HEK293T (cell line): ENCODE results near the gene ETFDH.
"Not testable (repeated sequence)": the region's sequence is repeated elsewhere in the genome, so short reads cannot be mapped to it uniquely, and the experiment has no call there.

Source experiments
- CTCF ChIA-PET: fragments of 350-600 bp; formaldehyde crosslinking; extraction: SDS; loops from one replicate; lab custom pipeline; 2021; ENCODE audit warnings: antibody characterized with exemption, inconsistent platforms; lab: Yijun Ruan, JAX
- POLR2A ChIA-PET: fragments of 350-600 bp; formaldehyde crosslinking; extraction: SDS; loops from one replicate; lab custom pipeline; 2020; ENCODE audit warnings: antibody characterized with exemption, inconsistent platforms; lab: Yijun Ruan, JAX
- DNase-seq: peaks from one replicate; pipeline ENCODE4 v3.0.0; 2012; ENCODE audit warnings: mixed read lengths; ENCODE audit errors: extremely low spot score
- ARNT ChIP-seq: fragments of 450-650 bp; IDR thresholded peaks from 2 replicates; pipeline ENCODE4 v1.6.1; 2017; ENCODE audit warnings: mild to moderate bottlenecking
- BHLHE40 ChIP-seq: fragments of 450-650 bp; IDR thresholded peaks from 2 replicates; pipeline ENCODE4 v1.6.1; 2016; ENCODE audit warnings: mild to moderate bottlenecking, moderate library complexity, borderline replicate concordance
- CTBP1 ChIP-seq: fragments of 450-650 bp; IDR thresholded peaks from 2 replicates; pipeline ENCODE4 v1.6.1; 2016; ENCODE audit warnings: borderline replicate concordance
- ELF4 ChIP-seq: fragments of 450-650 bp; IDR thresholded peaks from 2 replicates; pipeline ENCODE4 v1.6.1; 2017; ENCODE audit warnings: antibody characterized with exemption
- FOXA1 ChIP-seq: fragments of 450-650 bp; IDR thresholded peaks from 2 replicates; pipeline ENCODE4 v1.6.1; 2016; ENCODE audit warnings: mild to moderate bottlenecking
- FOXK2 ChIP-seq: fragments of 450-650 bp; IDR thresholded peaks from 2 replicates; pipeline ENCODE4 v1.6.1; 2016; ENCODE audit warnings: mild to moderate bottlenecking
- FOXM1 ChIP-seq: fragments of 450-650 bp; IDR thresholded peaks from 2 replicates; pipeline ENCODE4 v1.6.1; 2017; ENCODE audit warnings: mild to moderate bottlenecking, borderline replicate concordance
- HDGF ChIP-seq: fragments of 450-650 bp; IDR thresholded peaks from 2 replicates; pipeline ENCODE4 v1.6.1; 2017; ENCODE audit warnings: antibody characterized with exemption, borderline replicate concordance
- L3MBTL2 ChIP-seq: fragments of 450-650 bp; conservative IDR thresholded peaks from 2 replicates; pipeline ENCODE4 v1.6.1; 2016; ENCODE audit warnings: mild to moderate bottlenecking
- LEF1 ChIP-seq: fragments of 450-650 bp; IDR thresholded peaks from 2 replicates; pipeline ENCODE4 v1.6.1; 2017; ENCODE audit warnings: mild to moderate bottlenecking, borderline replicate concordance
- NFRKB ChIP-seq: fragments of 450-650 bp; IDR thresholded peaks from 2 replicates; pipeline ENCODE4 v1.6.1; 2016; ENCODE audit warnings: mild to moderate bottlenecking, moderate library complexity
- SP1 ChIP-seq: fragments of 450-650 bp; IDR thresholded peaks from 2 replicates; pipeline ENCODE4 v1.6.1; 2017
- SUZ12 ChIP-seq: fragments of 450-650 bp; IDR thresholded peaks from 2 replicates; pipeline ENCODE4 v1.6.1; 2016; ENCODE audit warnings: mild to moderate bottlenecking
- TARDBP ChIP-seq: fragments of 450-650 bp; IDR thresholded peaks from 2 replicates; pipeline ENCODE4 v1.6.1; 2016
- ZNF384 ChIP-seq: fragments of 450-650 bp; IDR thresholded peaks from 2 replicates; pipeline ENCODE4 v1.6.1; 2016
- TF ChIP-seq, protein P1 (sequence below): fragments of 450-650 bp; IDR thresholded peaks from 2 replicates; pipeline ENCODE4 v1.6.1; 2016

Gene ETFDH

GRCh38 chr4:158710814-158711213 is 38.7 kb downstream of the ETFDH start:
- CTCF ChIA-PET: interaction anchor here (0.7 to 1.4 kb wide), 5 partner anchors 10 to 498 kb away, joined by 3 to 4 read pairs (median 3); no protein-coding TSS in a partner anchor
- DNase-seq: no peak
- TF ChIP-seq FOXM1 (no peak), ELF4 (no peak), LEF1 (no peak), FOXA1 (no peak), BHLHE40 (no peak), CTBP1 (no peak), SP1 (no peak), NFRKB (no peak), TARDBP (no peak), ZNF384 (no peak), ARNT (no peak), FOXK2 (no peak), HDGF (no peak), SUZ12 (no peak)
- TF ChIP-seq, protein P1, sequence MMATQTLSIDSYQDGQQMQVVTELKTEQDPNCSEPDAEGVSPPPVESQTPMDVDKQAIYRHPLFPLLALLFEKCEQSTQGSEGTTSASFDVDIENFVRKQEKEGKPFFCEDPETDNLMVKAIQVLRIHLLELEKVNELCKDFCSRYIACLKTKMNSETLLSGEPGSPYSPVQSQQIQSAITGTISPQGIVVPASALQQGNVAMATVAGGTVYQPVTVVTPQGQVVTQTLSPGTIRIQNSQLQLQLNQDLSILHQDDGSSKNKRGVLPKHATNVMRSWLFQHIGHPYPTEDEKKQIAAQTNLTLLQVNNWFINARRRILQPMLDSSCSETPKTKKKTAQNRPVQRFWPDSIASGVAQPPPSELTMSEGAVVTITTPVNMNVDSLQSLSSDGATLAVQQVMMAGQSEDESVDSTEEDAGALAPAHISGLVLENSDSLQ: no peak
- POLR2A ChIA-PET: interaction anchor here (1.2 kb wide), 1 partner anchor 10 kb away, joined by 3 read pairs; no protein-coding TSS in a partner anchor

DNA sequence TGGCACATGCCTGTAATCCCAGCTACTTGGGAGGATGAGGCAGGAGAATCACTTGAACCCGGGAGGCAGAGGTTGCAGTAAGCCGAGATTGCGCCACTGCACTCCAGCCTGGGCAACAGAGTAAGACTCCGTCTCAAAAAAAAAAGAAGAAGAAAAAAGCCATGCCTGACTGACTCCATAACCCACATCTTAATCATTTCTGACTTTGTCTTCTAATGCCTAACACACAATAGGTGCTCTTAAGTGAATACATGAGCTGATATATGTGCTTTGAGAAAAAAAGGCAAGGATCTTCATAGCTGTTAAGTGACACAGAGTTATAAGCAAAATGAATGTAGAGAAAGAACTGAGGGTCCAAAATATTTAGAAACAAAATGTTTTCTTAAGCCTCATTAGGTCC is 40.5 kb downstream of the ETFDH start:
- DNase-seq, POLR2A ChIA-PET: not testable (repeated sequence)
- CTCF ChIA-PET: interaction anchor here (0.6 kb wide), 1 partner anchor 12 kb away, joined by 3 read pairs; no protein-coding TSS in a partner anchor

GRCh38 chr4:158714937-158715336 is 42.8 kb downstream of the ETFDH start:
- ChIA-PET POLR2A (no interaction called here), CTCF (no interaction called here)
- no peak for DNase-seq
- no peak for TF ChIP-seq L3MBTL2
- TF ChIP-seq ELF4: no peak
- no peak for TF ChIP-seq TARDBP
- no peak for TF ChIP-seq HDGF
- TF ChIP-seq ZNF384: no peak
- no peak for TF ChIP-seq NFRKB
- TF ChIP-seq BHLHE40: no peak
- no peak for TF ChIP-seq FOXK2
- TF ChIP-seq, protein P1: no peak
- no peak for TF ChIP-seq FOXM1
- no peak for TF ChIP-seq SP1
- no peak for TF ChIP-seq SUZ12
- no peak for TF ChIP-seq FOXA1
- TF ChIP-seq CTBP1: no peak

GRCh38 chr4:158715802-158716201 is 43.7 kb downstream of the ETFDH start:
- no peak for DNase-seq
- TF ChIP-seq SP1: no peak
- TF ChIP-seq CTBP1: no peak
- TF ChIP-seq HDGF: no peak
- TF ChIP-seq NFRKB: no peak
- no peak for TF ChIP-seq FOXM1
- ChIA-PET CTCF (interaction anchor here (0.6 kb wide), 1 partner anchor 123 kb away, joined by 4 read pairs; no protein-coding TSS in a partner anchor), POLR2A (no interaction called here)

- POLR2A ChIA-PET: no interaction called here
- TF ChIP-seq L3MBTL2: no peak
- TF ChIP-seq FOXK2: no peak
- TF ChIP-seq ELF4: no peak
- no peak for TF ChIP-seq FOXM1
- TF ChIP-seq NFRKB: no peak
- TF ChIP-seq SP1: no peak
- no peak for TF ChIP-seq HDGF
- CTCF ChIA-PET: no interaction called here
These were observed 49.6 kb downstream of the ETFDH start for GRCh38 chr4:158721680-158722079.

GRCh38 chr4:158722291-158722916 is 50.3 kb downstream of the ETFDH start:
- DNase-seq: peak; percentile 20
- POLR2A ChIA-PET: no interaction called here

More at GRCh38 chr4:158721680-158722079, 49.6 kb downstream of the ETFDH start:
- no peak for DNase-seq

More at GRCh38 chr4:158722291-158722916, 50.3 kb downstream of the ETFDH start:
- CTCF ChIA-PET: no interaction called here
- TF ChIP-seq ZNF384 (no peak), TARDBP (no peak), SUZ12 (no peak), ELF4 (no peak), FOXM1 (no peak), BHLHE40 (no peak), SP1 (no peak), ARNT (no peak), HDGF (no peak), NFRKB (no peak)
- TF ChIP-seq, protein P1: no peak
